Kidney tubule cell (primary cell): ENCODE results near the gene MYL3.
"Not testable (repeated sequence)": the region's sequence is repeated elsewhere in the genome, so short reads cannot be mapped to it uniquely, and the experiment has no call there.

Experiments
- DNase-seq: peaks from one replicate; pipeline ENCODE4 v3.0.0-alpha.2; 2018; ENCODE audit warnings: low spot score

MYL3 gene

GRCh38 chr3:46825450-46825849, 37.8 kb downstream of the MYL3 start:
- DNase-seq = no peak

DNA sequence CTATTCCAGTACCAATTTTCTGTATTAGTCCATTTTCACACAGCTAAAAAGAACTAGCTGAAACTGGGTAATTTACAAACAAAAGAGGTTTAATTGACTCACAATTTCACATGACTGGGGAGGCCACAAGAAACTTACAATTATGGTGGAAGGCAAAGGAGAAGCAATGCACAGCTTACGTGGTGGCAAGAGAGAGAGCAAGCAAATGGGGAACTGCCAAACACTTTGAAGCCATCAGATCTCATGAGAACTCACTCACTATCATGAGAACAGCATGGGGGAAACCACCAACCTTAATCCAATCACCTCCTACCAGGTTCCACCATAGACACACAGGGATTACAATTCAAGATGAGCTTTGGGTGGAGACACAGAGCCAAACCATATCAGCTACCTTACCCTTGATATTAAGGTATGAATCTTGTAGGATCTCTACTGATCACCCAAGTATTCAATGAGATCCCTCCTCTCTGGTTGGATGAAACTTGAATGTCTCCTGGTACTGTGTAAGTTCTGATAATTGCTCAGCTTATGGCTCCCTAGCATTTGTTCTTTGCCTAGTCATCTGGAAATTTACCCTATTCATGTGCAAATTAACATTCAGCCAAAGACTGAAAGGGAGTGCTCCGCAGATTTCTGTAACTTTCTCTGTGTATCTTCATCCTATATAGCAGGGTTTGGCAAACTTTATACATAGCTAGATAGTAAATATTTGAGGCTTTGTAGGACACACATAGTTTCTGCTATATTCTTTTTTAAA, 38.9 kb downstream of the MYL3 start:
- no peak for DNase-seq

GRCh38 chr3:46823314-46823713, 39.9 kb downstream of the MYL3 start:
- not testable (repeated sequence) for DNase-seq

GRCh38 chr3:46821553-46821952, 41.7 kb downstream of the MYL3 start:
- no peak for DNase-seq

DNA sequence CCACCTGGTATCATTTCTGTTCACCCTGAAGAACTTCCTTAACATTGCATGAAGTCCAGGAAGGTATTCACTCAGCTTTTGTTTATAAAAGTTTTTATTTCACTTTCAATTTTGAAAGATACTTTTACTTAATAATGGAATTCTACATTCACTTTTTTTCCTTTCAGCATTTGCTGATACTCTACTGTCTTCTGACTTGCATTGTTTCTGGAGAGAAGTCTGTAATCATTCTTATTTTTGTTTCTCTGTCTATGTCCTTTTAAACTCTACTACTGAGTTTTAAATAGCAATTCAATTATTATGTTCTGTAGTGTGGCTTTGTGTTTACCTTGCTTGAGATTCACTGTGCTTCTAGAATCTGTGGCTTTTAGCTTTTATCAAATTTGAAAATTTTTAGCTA, 42.4 kb downstream of the MYL3 start:
- no peak for DNase-seq

DNA sequence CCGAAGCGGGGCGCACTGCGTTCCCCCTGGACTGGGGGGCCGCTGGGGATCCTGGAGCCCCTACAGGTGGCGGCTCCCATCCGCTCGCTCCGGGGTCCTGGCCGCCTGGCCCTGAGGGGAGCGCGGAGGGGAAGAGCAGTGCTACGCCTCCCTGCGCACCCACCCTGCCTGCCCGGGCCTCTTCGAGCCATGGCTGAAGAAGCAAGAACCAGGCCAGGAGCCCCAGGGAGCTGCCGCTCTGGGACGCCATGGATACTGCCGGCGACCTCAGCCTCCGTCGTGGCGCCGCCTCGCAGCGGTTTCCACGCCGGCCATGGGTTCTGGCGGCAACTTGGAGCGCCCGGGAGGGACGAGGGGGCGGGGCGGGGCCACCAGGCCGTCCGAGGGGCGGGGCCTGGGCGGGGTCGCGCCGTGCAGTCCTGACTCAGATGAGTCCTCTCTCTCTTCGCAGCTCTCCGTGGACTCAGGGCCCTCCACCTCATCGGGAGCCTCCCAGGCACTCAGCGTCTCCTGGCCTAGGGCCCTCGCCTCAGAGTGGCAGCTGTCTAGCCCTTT, 50.9 kb downstream of the MYL3 start:
- DNase-seq = peak; percentile 74

DNA sequence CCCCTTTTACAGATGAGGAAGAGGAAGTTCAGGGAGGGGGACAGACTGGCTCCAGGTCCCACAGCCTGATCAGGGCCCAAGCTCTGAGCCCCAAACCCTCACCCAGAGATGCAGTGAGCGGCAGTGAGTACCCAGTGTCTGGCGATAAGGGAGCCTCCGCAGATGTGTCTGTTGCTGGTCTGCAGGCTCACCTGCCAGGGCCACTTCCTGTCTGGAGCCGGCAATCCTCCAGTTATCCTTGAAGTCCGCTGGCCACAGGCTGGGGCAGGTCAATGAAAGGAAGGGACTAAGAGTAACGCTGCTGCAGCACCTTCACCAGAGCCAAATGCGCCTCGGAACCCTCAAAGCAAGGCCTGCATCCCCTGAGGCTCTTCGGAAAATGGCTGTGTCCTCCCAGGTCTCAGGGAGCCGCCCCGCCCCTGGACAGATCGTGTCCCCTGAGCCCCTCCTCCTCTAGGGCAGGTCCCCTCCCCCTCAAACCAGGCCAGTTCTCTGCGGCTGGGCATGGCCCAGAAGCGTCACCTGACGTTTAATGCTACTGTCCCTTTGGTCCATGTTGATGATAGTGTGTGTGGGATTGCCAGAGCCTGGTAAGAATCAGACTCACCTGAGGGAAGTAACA, 51.5 kb downstream of the MYL3 start:
- peak; percentile 4 for DNase-seq

GRCh38 chr3:46808766-46809165, 54.5 kb downstream of the MYL3 start:
- DNase-seq = not testable (repeated sequence)
